Measurements from ENCODE around the gene CABLES1.

Gene CABLES1

DNA sequence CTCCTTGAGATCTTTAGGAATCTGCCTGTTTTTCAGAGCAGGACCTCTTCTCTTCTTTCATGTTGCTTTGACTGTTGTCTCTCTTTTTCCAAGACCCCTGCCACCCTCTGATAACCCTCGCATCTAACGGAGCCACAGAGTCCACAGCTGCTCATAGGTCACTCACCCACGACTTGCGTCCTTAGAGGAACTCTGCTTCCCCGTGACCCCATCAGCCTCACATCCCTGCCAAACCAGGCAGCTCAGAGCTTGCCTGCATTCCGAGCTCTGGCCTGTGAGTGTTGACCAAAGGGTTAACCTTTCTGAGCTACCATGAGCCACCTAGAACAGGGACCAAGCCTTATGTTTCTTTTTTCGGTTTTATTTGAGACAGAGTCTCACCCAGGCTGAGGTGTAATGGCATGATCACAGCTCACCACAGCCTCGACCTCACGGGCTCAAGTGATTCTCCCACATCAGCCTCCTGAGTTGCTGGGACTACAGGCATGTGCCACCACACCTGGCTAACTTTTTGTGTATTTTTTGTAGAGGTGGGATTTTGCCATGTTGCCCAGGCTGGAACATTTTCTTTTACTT lies 36.4 kb downstream of the CABLES1 start:
- Histone ChIP-seq H3K9me3 (ENCODE audit: low read length) (peaks cover 3% of the 10 kb centered on the region), H3K4me3 (ENCODE audit: low read length) (no peak overlapping the region), H3K27me3 (ENCODE audit: insufficient read depth, low read length) (no peaks in the 10 kb centered on the region), H3K4me1 (ENCODE audit: insufficient read depth, low read length) (peaks cover 5% of the 10 kb centered on the region), H3K36me3 (ENCODE audit: insufficient read depth, low read length) (no peaks in the 10 kb centered on the region), H2AFZ (ENCODE audit: low read depth, low read length) (no peak overlapping the region)

DNA sequence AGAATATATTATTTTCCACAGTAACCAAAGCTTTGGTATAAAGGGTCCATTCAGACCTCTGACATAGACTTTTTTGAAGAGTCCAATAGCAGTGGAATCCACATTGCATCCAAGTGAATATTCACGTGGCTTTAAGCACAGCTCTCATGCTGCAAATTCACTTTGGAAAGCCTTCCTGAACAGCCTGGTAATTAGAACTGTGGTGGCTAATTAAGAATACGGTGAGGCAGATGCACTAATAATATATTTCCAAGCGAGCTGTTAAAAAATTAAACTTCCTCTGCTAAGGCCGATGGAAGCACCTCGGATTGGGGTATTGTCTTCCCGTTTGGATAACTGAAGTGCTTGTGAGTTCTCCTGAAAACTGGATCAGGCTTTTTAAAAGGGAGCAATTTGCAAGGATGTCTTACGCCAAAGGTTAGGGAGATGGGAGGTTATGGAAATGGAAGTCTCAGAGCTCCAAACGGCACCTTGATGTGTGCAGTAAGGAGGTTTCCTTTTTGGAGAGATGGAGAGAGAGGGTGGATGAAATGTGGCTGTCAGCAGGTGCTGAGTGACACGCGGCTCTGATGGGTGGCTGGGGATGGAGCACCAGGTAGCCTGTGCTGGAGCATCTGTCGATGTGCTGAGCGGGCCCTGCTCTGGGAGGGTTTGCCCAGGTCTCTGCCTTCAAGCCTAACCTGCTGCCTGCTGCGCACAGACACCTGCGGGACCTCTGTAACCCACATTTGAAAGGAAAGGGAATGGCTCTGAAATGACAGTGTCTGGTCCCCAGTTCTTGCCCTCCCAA lies 37.5 kb downstream of the CABLES1 start:
- H3K36me3 ChIP-seq (ENCODE audit: insufficient read depth, low read length) = no peaks in the 10 kb centered on the region
- no peaks in the 10 kb centered on the region for H3K27me3 ChIP-seq (ENCODE audit: insufficient read depth, low read length)
- peaks cover 5% of the 10 kb centered on the region for H3K4me1 ChIP-seq (ENCODE audit: insufficient read depth, low read length)
- peaks cover 3% of the 10 kb centered on the region for H3K9me3 ChIP-seq (ENCODE audit: low read length)
- no peak overlapping the region for H3K4me3 ChIP-seq (ENCODE audit: low read length)
- no peak overlapping the region for H2AFZ ChIP-seq (ENCODE audit: low read depth, low read length)

DNA sequence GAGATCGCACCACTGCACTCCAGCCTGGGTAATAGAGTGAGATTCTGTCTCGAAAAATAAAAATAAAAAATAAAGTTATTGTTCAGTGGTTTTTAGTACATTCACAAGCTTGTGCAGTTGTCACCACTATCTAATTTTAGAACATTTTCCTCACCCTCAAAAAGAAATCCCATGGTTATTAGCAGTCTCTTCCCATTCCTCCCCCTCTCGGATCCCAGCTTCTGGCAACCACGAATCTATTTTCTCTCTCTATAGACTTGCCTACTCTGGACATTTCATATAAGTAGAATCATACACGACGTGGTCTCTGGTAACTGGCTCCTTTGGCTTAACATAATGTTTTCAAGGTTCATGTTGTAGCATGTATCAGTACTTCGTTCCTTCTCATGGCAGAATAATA lies 38.6 kb downstream of the CABLES1 start:
- Histone ChIP-seq H3K4me3 (ENCODE audit: low read length) (no peak overlapping the region), H2AFZ (ENCODE audit: low read depth, low read length) (no peak overlapping the region), H3K9me3 (ENCODE audit: low read length) (peaks cover 3% of the 10 kb centered on the region), H3K4me1 (ENCODE audit: insufficient read depth, low read length) (peaks cover 5% of the 10 kb centered on the region), H3K27me3 (ENCODE audit: insufficient read depth, low read length) (no peaks in the 10 kb centered on the region), H3K36me3 (ENCODE audit: insufficient read depth, low read length) (no peaks in the 10 kb centered on the region)

DNA sequence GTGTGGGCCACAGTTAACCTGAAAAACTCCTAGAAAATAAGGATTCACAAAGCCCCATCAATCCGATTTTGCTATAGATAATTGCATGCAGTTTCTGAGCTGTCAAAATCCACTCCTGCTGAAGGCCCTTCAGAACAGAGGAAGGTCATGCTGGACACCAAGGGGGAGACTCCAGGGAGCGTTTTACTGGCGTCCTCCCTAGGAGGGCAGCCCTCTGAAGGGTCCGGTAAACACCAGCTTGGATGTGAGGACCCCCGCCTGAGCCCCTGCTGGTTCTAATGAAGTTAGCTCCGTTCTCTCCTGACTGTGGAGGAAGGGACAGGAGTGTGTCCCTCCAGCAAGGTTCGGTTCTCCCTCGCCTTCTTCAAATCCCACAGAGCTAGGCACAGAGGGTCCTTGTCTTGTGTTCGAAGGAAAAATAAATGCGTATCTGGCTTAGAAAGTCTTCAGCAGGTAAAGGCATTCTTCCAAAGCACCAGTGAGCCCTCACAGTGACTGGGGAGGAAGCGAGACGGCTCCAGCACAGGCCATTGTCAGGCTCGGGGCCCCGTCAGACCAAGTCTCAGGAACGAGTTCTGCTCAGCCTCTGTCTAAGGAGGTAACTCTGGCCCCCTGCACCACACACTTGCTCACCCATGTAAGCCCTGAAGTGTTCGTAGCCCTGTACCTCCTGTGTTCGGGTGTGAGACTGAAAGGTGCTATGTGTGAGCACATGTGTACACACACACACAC lies 41.6 kb downstream of the CABLES1 start:
- no peaks in the 10 kb centered on the region for H3K27me3 ChIP-seq (ENCODE audit: insufficient read depth, low read length)

DNA sequence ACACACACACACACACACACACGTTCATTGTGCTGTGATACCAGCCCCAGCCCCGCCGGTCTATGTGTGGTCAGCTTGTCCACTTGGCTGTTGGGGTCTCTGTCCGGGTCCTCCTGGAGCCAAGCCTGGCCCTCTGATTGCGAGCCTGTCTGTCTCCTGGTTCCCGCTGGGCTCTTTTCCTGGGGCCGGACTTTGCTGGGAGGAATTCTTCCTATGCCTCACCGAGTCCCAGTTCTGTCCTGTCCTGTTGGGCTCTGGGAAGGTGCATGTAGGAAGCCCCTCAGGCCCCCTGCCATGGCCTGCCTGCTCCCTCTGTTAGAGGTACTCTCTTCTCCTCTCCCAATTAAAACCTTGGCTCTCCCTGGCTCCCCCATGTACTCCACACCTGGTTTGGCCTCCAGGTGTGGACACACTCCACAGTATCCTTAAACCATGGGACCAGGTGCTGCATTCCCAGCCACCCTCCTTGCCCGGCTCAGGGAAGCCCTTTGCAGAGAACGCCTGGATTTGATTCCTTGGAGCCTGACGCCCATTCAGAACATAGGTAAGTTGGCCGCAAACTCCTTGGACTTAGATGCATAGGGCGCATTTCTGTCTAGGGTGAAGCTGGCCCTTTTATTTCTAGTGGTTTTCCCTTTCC lies 42.3 kb downstream of the CABLES1 start:
- Histone ChIP-seq H3K4me3 (ENCODE audit: low read length) (no peak overlapping the region), H3K36me3 (ENCODE audit: insufficient read depth, low read length) (no peaks in the 10 kb centered on the region), H3K4me1 (ENCODE audit: insufficient read depth, low read length) (no peaks in the 10 kb centered on the region), H3K9me3 (ENCODE audit: low read length) (no peaks in the 10 kb centered on the region), H2AFZ (ENCODE audit: low read depth, low read length) (no peak overlapping the region), H3K27me3 (ENCODE audit: insufficient read depth, low read length) (no peaks in the 10 kb centered on the region)

More for the DNA sequence above, 41.6 kb downstream of the CABLES1 start:
- Histone ChIP-seq H3K4me1 (ENCODE audit: insufficient read depth, low read length) (no peaks in the 10 kb centered on the region), H3K36me3 (ENCODE audit: insufficient read depth, low read length) (no peaks in the 10 kb centered on the region), H2AFZ (ENCODE audit: low read depth, low read length) (no peak overlapping the region), H3K4me3 (ENCODE audit: low read length) (no peak overlapping the region), H3K9me3 (ENCODE audit: low read length) (no peaks in the 10 kb centered on the region)

DNA sequence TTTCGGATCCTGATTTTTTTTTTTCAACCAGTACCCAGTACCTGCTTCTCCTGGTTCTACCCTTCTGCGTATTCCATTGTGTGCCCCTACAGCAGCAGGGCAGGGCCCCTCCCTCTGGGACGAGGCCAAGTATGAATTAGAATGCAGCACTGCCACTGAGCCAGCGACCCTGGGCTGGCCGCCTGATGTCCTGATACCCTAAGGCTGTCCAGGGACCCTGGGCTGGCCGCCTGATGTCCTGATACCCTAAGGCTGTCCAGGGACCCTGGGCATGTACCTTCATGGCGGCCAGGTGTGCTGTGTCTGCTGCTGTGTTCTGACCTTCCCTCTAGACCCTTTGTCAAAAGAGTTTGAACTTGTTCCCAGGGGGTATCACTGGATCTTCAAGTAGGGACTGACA lies 42.9 kb downstream of the CABLES1 start:
- Histone ChIP-seq H3K27me3 (ENCODE audit: insufficient read depth, low read length) (no peaks in the 10 kb centered on the region), H3K36me3 (ENCODE audit: insufficient read depth, low read length) (no peaks in the 10 kb centered on the region), H2AFZ (ENCODE audit: low read depth, low read length) (no peak overlapping the region), H3K4me3 (ENCODE audit: low read length) (no peak overlapping the region), H3K4me1 (ENCODE audit: insufficient read depth, low read length) (no peaks in the 10 kb centered on the region), H3K9me3 (ENCODE audit: low read length) (no peaks in the 10 kb centered on the region)

DNA sequence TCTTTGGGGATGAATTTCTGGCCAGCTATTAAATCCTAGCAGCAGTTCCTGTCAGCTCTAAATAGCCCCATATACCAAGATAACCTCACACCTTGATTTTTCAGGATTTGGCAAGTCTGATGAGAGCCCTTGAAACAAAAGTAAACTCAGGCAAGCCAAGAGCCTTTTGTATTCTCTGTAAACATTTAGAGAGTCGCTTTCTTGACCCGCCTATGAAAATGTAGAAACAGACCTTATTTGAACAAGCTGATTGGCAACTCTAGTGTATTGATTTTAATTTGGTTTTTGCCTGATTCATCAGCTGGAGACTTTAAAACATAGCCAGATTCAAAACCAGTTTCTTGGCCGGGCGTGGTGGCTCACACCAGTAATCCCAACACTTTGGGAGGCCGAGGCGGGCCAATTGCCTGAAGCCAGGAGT lies 43.4 kb downstream of the CABLES1 start:
- H3K4me3 ChIP-seq (ENCODE audit: low read length) = no peak overlapping the region
- no peaks in the 10 kb centered on the region for H3K27me3 ChIP-seq (ENCODE audit: insufficient read depth, low read length)
- no peaks in the 10 kb centered on the region for H3K4me1 ChIP-seq (ENCODE audit: insufficient read depth, low read length)
- no peak overlapping the region for H2AFZ ChIP-seq (ENCODE audit: low read depth, low read length)
- no peaks in the 10 kb centered on the region for H3K9me3 ChIP-seq (ENCODE audit: low read length)
- no peaks in the 10 kb centered on the region for H3K36me3 ChIP-seq (ENCODE audit: insufficient read depth, low read length)

DNA sequence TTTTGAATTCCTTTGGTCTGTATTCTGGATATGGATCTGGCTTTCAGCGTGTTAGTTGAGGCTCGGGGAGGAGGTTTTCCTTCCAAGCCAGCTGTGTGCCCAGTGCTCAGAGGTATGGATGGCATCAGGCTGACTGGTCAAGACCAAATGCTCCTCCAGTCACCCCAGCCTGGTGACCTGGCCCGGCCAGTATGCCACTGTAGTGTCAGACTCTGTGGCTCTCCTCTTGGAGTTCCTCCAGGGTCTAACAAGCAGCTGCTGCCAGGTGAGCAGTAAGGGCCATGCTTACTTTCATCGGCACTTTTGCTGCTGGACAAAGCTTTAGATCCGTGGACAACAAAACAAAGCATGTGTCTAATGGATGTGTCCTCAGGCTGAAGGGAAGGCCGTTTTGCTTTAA lies 44.1 kb downstream of the CABLES1 start:
- Histone ChIP-seq H2AFZ (ENCODE audit: low read depth, low read length) (no peak overlapping the region), H3K9me3 (ENCODE audit: low read length) (no peaks in the 10 kb centered on the region), H3K36me3 (ENCODE audit: insufficient read depth, low read length) (no peaks in the 10 kb centered on the region), H3K4me1 (ENCODE audit: insufficient read depth, low read length) (no peaks in the 10 kb centered on the region), H3K27me3 (ENCODE audit: insufficient read depth, low read length) (no peaks in the 10 kb centered on the region), H3K4me3 (ENCODE audit: low read length) (no peak overlapping the region)

DNA sequence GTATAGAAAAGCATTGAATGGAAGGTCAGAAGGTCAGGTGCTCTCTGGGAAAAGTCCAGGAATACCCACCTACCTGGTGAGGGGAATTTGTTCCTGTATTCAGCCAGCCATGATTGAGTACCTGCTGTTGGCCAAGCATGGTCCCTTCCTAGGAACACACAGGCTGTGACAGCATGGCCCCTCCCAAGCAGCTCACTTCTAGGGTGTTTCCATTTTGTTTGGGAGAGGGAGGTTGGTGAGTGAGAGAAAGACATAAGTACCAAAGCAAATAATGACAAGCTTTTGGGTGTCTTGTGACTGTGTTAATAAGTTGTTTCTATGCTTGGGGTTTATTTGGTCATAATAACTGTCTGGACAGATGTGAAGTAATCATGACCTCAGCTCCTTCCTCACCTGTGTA lies 46.3 kb downstream of the CABLES1 start:
- Histone ChIP-seq H3K4me1 (ENCODE audit: insufficient read depth, low read length) (no peaks in the 10 kb centered on the region), H3K36me3 (ENCODE audit: insufficient read depth, low read length) (no peaks in the 10 kb centered on the region), H3K27me3 (ENCODE audit: insufficient read depth, low read length) (no peaks in the 10 kb centered on the region), H3K4me3 (ENCODE audit: low read length) (no peak overlapping the region), H3K9me3 (ENCODE audit: low read length) (no peaks in the 10 kb centered on the region), H2AFZ (ENCODE audit: low read depth, low read length) (no peak overlapping the region)

DNA sequence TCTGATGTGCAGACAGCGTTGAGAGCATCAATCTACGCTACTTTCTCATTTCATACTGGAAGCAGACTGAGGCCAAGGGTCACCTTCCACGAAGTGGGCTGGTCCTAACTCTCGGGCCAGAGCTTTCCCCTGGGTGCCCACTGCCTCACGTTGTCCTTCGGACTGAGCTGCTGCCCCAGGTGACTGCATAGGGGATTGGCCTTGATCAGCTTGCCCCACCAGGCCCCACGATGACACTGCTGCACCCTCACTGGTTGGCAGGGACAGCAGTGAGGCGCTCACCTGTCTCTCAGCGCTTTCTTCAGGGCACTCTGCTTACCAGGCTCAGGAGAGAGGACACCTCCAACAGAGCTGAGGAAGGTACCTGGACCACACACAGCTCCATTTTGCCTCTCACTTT lies 47.3 kb downstream of the CABLES1 start:
- H2AFZ ChIP-seq (ENCODE audit: low read depth, low read length) = no peak overlapping the region
- no peaks in the 10 kb centered on the region for H3K9me3 ChIP-seq (ENCODE audit: low read length)
- no peaks in the 10 kb centered on the region for H3K27me3 ChIP-seq (ENCODE audit: insufficient read depth, low read length)
- H3K4me1 ChIP-seq (ENCODE audit: insufficient read depth, low read length) = no peaks in the 10 kb centered on the region
- H3K4me3 ChIP-seq (ENCODE audit: low read length) = no peak overlapping the region
- H3K36me3 ChIP-seq (ENCODE audit: insufficient read depth, low read length) = no peaks in the 10 kb centered on the region

DNA sequence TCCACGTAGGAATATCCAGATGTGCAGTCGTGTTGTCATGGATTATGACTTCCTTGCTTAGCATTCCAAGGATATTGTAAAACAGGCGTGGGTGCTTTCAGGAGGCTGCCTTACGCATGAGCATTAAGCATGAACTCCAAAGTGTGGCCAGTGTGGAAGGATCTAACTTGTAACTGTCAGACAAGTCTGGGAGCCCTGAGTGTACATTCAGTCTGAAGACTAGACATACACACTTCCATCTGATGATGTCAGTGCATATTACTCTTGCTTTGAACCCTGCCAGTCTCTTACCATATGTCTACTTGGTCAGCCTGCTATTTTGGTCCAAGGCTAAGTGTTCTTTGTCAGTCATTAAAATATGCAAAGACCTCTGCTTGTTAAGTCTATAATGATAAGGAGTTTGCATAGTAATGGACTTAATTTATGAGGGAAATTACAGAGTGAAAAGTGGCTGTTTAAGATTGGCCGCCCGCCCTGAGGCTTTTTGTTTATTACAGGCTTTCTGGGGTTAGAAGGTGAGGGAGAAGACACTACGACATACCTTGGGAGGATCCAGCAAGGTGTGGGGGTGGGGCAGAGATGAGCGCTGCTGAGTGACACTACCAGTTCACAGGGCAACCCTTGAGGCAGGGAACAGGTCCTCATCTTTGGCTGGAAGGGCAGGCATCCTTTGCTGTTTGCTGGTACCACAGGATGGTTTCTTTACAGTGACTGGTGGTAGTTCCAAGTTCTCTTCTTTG lies 48.3 kb downstream of the CABLES1 start:
- Histone ChIP-seq H3K9me3 (ENCODE audit: low read length) (no peaks in the 10 kb centered on the region), H3K27me3 (ENCODE audit: insufficient read depth, low read length) (no peaks in the 10 kb centered on the region), H3K4me1 (ENCODE audit: insufficient read depth, low read length) (peaks cover 3% of the 10 kb centered on the region), H3K4me3 (ENCODE audit: low read length) (no peak overlapping the region), H3K36me3 (ENCODE audit: insufficient read depth, low read length) (no peaks in the 10 kb centered on the region), H2AFZ (ENCODE audit: low read depth, low read length) (no peak overlapping the region)

DNA sequence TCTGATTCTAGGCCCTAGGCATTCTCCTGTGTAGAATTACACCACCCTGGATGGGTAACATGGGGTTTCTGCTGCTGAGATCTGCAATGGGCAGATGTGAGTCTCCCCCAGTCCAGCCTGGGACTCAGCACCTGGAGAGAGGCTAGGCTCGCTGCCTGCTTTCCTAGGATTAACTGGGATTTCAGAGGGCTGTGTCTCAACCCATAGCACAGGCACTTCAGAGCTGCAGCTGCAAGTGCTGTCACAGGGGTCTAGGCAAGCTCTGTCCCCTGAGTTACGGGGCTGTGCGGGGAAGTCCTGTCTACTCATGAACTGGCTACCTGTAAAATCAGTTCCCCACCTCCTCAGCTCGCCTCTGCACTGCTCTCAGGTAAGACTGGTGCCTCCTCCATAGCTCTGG lies 51.5 kb downstream of the CABLES1 start:
- H3K9me3 ChIP-seq (ENCODE audit: low read length) = no peaks in the 10 kb centered on the region
- H2AFZ ChIP-seq (ENCODE audit: low read depth, low read length) = no peak overlapping the region
- no peaks in the 10 kb centered on the region for H3K27me3 ChIP-seq (ENCODE audit: insufficient read depth, low read length)
- no peaks in the 10 kb centered on the region for H3K36me3 ChIP-seq (ENCODE audit: insufficient read depth, low read length)
- H3K4me1 ChIP-seq (ENCODE audit: insufficient read depth, low read length) = peaks cover 4% of the 10 kb centered on the region
- H3K4me3 ChIP-seq (ENCODE audit: low read length) = no peak overlapping the region

All from neuron (in vitro differentiated cells).